AG10803 (cell line): Measurements from ENCODE around the gene GAREM1.
A peak's percentile ranks its signal among the peaks of the same experiment; 100 is the strongest.

Source experiments
- DNase-seq: peaks from one replicate; pipeline ENCODE4 v3.0.0; 2010; ENCODE audit warnings: low read depth
- H3K4me3 ChIP-seq: 2 replicates; pipeline ENCODE4 v1.5.1; 2011; ENCODE audit warnings: mild to moderate bottlenecking, low read length, control low read depth
- TF ChIP-seq, protein P1 (sequence below): conservative IDR thresholded peaks from 2 replicates; pipeline ENCODE4 v1.5.1; 2011; ENCODE audit warnings: mild to moderate bottlenecking, low read length, control low read depth, inconsistent platforms

Gene GAREM1

DNA sequence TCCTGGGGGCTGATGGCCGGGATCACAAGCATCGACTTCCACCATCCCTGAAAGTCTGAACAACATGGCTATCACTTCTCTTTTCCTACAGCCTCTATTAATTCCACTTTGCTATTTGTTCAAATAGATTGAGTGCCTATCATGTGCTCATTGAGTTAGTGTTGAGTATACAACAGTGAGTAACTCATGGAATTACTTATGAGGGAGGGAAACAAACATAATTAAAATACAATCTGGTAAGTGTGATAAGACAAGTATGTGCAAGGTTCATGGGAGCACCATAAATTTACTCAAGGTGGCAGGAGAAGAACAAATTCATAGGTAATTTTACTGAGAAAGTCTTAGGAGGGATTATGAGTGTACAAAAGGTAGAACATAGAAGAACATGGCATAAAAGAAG lies 194.4 kb downstream of the GAREM1 start:
- TF ChIP-seq, protein P1, sequence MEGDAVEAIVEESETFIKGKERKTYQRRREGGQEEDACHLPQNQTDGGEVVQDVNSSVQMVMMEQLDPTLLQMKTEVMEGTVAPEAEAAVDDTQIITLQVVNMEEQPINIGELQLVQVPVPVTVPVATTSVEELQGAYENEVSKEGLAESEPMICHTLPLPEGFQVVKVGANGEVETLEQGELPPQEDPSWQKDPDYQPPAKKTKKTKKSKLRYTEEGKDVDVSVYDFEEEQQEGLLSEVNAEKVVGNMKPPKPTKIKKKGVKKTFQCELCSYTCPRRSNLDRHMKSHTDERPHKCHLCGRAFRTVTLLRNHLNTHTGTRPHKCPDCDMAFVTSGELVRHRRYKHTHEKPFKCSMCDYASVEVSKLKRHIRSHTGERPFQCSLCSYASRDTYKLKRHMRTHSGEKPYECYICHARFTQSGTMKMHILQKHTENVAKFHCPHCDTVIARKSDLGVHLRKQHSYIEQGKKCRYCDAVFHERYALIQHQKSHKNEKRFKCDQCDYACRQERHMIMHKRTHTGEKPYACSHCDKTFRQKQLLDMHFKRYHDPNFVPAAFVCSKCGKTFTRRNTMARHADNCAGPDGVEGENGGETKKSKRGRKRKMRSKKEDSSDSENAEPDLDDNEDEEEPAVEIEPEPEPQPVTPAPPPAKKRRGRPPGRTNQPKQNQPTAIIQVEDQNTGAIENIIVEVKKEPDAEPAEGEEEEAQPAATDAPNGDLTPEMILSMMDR = no peak
- H3K4me3 ChIP-seq = no peak overlapping the region

DNA sequence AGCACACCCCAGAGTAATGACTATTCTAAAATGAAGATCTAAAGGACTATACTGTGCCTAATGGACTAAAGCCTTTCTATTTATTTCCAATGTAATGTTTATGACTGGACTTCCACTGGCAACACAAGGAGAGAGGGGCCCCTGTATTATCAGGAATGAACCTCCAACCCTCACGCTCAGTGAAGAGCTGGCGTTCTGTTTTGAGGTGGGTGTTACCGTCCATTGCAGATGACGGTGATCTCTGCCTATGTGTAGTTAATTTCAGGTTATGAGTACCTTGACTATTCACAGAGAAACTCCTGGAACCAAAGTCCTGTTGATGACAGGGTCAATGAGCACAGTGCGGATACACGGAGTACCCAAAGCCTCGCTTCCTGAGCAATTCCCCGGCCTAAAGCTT lies 195.5 kb downstream of the GAREM1 start:
- TF ChIP-seq, protein P1 = no peak

More for the DNA sequence above, 194.4 kb downstream of the GAREM1 start:
- DNase-seq = no peak

DNA sequence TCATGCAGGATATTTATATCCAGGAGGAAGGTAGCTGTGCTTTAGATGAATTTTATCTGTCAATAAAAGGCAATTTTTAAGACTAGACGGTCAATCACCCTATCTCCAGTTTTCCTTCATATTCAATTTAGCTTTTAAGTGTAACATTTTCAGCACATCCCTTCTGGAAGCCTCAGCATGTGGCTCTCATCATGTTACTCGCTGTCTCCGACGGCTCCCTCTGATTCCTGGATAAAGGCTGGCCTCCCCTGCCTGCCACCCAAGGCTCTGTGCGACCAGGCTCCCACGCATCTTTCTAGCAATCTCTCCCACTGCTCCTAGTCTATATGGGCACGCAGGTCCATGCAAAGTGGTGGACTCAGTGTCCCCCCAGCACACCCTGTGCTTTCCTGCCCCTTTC lies 196.4 kb downstream of the GAREM1 start:
- TF ChIP-seq, protein P1 = no peak
- no peak overlapping the region for H3K4me3 ChIP-seq
- DNase-seq = no peak

More for the DNA sequence above, 195.5 kb downstream of the GAREM1 start:
- no peak for DNase-seq
- H3K4me3 ChIP-seq = no peak overlapping the region

DNA sequence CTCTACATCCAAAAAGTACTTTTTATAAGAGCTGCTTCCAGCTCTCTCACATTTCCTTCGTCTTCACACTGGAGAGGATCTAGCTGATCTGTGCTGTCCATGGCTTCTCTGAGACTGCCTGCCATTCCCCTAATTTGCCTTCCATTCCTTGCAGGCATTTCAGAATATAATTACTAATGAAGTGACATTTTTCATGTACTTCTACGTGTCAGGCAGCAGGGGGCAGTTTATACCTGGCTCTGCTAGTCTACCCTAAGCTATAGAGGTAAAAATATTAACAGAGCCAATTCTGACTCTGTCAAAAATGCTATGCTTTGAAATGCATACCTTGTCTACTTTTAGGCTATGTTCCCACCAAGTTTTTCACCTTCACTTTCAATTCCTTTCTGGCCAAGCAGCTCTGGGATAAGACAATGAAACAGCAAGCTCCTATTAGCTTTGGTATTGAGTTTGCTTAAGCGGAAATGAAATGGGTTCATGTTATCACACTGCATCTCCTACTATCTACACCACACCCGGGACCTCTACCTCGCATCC lies 198.9 kb downstream of the GAREM1 start:
- peak; percentile 54 for DNase-seq
- H3K4me3 ChIP-seq = no peak overlapping the region
- TF ChIP-seq, protein P1 = peak; percentile 82

DNA sequence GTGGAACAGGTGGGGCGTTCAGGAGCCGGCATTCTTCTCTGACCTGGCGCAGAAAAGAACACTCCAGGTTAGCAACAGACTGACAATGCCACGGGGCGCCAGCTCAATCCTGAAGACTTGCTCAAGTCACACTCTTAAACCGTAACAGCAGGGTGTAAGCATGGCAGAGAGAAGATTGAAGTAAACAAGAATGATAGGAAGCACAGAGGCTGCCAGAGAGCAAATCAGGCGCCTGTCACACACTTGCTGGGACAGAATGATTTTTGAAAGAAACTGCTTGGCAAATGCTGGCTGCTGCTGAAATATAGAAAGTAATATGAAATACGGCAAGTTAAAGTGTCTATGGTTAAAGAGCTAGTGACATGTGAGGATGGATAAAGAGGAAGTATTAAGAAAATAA lies 200.3 kb downstream of the GAREM1 start:
- DNase-seq = no peak
- TF ChIP-seq, protein P1 = no peak
- H3K4me3 ChIP-seq = no peak overlapping the region

DNA sequence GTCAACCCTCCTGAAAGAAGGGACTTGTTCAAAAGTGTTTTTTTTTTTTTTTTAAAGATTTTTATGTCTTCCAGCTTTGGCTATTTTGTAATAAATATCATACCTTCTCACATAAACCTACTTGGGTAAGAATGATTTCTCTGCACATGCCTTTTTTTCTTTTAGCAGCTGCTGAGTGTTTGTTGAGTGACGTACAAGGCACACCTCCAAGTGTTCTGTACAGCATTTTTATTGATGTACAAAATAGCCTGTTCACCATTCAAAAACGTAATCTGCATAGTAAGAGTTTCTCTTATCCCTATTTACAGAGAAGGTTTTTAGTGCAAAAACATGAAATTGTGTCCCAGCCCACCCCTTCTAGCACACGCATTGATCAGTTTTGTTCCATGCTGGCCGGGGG lies 203.2 kb downstream of the GAREM1 start:
- no peak overlapping the region for H3K4me3 ChIP-seq
- no peak for DNase-seq
- TF ChIP-seq, protein P1 = no peak

DNA sequence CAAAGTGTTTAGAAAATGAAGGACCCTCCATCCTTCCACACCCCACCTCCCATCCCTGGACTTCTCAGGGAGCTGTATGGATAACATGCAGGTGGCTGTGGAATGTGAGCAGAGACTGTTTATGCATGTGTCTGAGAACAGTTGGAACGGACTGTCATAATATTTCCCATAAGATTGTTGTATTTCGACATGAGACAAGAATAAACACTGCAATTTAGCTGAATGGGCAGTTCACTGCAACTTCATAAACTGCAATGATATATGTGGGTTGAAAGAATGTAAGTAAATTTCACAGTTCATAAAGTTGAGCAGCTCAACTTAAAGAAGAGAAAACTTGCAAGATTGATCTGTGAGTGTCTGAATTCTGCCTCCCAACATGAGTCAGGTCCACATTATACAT lies 206.3 kb downstream of the GAREM1 start:
- H3K4me3 ChIP-seq = no peak overlapping the region
- TF ChIP-seq, protein P1 = no peak
- DNase-seq = no peak
